SK-N-SH (cell line): Measurements from ENCODE around the gene PFKM.

Experiments used
- CTCF ChIP-seq: fragments of 200-600 bp; sonication (generic); IDR thresholded peaks from 2 replicates; pipeline ENCODE4 v1.6.1; 2017; ENCODE audit warnings: antibody characterized with exemption, mild to moderate bottlenecking, moderate library complexity
- EZH2phosphoT487 ChIP-seq: fragments of 200-600 bp; sonication (generic); IDR thresholded peaks from 2 replicates; pipeline ENCODE4 v1.6.1; 2017; ENCODE audit warnings: low read depth, mixed run types, mild to moderate bottlenecking, antibody characterized with exemption, moderate library complexity, borderline replicate concordance
- POLR2AphosphoS5 ChIP-seq: IDR thresholded peaks from 2 replicates; pipeline ENCODE4 v1.6.1; 2012; ENCODE audit warnings: low read depth, low read length

GRCh38 chr12:48109424-48109823 lies 9.7 kb upstream of the PFKM start:
- no peak for TF ChIP-seq CTCF
- TF ChIP-seq EZH2phosphoT487: no peak
- no peak for TF ChIP-seq POLR2AphosphoS5
